ENCODE results near the gene ALAS1.
A peak's percentile ranks its signal among the peaks of the same experiment; 100 is the strongest.

The ALAS1 gene

DNA sequence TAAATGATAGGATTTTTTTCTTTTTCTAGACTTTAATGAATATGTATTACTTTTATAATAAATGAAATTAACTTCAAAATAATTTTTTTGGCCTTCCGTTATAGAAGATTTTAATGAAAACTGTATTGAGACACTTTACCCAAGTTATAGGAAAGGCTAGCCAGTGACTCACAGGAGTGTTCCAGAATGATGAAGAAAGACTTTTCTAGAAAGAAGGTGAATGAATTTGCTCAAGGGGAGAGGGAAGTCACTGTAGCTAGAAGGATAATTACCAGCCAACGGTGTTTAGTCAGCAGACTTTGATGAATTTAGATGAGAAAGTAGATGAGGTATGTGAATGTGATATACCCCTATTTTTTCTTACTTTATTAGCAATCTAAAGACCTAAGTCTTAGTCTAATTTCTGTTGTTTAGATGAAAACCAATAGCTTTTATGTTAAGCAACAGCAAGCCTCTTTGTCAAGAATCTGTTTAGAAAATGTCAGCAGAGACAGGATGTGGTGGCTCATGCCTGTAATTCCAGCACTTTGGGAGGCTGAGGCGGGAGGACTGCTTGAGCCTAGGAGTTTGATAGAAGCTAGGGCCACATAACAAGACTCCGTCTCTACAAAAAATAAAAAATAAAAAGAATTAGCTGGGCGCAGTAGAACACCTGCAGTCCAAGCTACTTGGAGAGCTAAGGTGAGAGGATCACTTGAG is 3.2 kb downstream of the ALAS1 start:
- DNase-seq, result no peak

DNA sequence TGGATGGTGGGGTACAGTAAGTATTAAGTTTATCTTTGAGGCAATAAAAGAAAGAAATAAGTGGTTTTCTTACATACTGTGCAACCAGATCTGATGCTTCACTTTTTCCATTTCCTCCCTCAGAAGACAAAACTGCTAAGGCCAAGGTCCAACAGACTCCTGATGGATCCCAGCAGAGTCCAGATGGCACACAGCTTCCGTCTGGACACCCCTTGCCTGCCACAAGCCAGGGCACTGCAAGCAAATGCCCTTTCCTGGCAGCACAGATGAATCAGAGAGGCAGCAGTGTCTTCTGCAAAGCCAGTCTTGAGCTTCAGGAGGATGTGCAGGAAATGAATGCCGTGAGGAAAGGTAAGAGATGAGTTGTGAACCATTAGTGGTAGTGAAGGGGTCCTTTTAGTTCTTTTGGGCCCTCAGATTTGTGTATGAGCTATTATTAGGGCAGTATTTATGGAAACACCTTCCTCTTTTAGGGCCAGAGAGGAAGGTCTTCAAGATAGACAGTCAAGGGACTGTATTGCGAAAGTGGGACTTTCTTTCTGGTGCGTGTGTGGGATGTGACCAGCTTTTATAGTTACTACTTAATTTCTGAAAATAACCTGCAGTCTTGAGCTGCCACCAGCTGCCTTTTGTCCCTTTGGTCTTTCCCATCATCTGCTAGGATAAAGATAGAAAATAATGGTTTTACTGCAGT is 4.6 kb downstream of the ALAS1 start:
- no peak for DNase-seq

DNA sequence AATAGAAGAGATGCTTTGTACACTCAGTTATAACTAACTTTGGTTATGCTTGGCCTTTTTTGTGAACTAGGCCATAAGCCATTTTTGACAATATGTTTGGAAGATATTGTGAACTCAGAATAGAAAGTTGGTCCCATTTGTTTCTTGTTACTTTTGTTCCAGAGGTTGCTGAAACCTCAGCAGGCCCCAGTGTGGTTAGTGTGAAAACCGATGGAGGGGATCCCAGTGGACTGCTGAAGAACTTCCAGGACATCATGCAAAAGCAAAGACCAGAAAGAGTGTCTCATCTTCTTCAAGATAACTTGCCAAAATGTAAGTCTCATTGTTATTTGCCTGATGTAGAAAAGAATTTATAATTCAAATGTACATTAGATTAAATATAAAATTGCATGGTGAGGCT is 5.7 kb downstream of the ALAS1 start:
- no peak for DNase-seq

DNA sequence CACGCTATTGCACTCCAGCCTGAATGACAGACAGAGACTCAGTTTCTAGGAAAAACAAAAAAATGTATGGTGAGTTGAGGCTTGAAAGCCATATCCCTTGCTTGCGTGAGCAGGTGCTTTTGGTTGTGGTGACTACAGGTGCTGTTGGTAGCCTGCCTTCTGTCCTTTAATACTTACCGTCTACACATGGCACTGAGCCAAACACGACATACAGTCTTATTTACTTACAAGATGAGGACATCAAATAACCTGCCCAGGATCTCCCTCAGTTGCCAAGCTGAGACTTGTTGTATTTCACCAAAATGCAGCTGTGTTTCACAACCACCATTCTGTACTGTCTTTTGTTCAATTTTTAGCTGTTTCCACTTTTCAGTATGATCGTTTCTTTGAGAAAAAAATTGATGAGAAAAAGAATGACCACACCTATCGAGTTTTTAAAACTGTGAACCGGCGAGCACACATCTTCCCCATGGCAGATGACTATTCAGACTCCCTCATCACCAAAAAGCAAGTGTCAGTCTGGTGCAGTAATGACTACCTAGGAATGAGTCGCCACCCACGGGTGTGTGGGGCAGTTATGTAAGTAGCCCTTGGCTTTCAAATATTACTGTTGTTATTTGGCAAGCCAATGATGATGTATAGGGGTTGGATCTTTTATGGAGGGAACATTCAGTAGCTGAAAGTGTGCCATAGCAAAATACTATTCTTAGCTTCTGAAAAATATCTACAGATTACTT is 6.5 kb downstream of the ALAS1 start:
- no peak for DNase-seq

DNA sequence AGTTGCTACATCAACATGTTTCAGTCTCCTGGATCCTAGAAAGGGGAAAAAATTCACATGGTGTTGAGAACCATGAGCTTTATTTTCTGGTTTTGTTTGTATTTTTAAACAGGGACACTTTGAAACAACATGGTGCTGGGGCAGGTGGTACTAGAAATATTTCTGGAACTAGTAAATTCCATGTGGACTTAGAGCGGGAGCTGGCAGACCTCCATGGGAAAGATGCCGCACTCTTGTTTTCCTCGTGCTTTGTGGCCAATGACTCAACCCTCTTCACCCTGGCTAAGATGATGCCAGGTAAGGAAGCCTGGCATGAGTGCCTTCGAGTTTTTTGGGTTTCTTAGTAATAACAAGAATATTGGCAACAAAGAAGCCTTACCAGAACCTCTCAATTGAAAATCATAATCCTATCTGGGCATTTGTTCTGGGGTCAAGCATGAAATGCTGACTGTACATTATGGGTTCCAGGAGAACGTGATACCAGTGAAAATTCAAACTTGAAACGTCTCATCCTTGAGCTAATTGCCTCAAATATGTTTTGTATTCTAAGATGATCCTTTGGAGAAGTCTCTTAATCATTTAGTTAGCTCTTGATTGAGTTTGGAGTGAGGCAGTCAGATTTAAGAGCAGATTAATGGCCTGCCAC is 7.9 kb downstream of the ALAS1 start:
- DNase-seq, result no peak

DNA sequence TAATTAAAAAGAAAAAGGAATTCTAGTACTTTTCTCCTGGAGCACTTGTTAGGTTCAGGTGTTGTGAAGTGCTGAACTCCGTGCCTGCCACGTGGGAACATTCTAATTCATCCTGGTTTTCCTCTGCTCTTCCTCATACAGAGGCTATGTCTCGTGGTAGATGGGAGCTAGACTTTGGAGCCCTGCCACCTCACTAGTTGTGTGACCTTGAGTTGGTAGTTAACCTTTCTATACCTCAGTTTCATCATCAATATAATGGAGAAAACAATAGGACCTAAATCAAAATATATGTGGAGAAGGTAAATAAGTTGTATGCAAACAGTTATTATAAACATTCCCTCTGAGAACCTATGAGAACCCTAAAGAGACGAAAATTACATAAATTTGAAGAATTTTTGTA is 10.6 kb downstream of the ALAS1 start:
- no peak for DNase-seq

DNA sequence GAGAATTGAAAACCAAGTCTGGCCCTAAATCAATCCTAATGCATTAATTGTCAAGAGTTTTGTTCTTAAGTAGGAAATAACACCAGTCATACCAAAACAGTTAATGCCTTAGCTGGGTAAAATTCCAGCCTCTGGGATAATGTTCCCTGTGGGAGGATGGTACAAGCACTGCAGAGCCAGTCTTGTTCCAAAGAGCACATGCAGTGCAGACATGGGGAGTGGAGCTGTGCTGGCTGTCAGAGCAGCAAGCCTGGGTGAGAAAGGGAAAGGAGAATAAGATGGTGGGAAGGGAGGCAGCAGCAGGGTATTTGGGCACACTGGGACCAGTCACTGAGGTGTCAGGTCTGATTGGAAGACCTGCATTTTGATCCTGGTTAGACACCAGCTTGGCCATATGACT is 12.1 kb downstream of the ALAS1 start:
- no peak for DNase-seq

DNA sequence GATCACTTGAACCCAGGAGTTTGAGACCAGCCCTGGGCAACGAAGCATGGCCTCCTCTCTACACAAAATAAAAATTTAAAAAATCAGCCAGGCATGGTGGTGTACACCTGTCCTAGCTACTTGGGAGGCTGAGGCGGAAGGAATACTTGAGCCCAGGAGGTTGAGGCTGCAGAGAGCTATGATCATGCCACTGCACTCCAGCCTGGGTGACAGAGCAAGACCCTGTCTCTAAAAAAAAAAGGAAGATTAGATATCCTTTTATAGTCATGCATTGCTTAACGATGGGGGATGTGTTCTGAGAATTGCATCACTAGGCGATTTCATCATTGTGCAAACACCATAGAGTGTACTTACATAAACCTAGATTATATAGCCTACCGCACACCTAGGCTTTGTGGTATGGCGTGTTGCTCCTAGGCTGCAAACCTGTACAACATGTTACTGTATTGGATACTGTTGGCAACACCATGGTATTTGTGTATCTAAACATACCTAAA is 12.6 kb downstream of the ALAS1 start:
- DNase-seq, result no peak

DNA sequence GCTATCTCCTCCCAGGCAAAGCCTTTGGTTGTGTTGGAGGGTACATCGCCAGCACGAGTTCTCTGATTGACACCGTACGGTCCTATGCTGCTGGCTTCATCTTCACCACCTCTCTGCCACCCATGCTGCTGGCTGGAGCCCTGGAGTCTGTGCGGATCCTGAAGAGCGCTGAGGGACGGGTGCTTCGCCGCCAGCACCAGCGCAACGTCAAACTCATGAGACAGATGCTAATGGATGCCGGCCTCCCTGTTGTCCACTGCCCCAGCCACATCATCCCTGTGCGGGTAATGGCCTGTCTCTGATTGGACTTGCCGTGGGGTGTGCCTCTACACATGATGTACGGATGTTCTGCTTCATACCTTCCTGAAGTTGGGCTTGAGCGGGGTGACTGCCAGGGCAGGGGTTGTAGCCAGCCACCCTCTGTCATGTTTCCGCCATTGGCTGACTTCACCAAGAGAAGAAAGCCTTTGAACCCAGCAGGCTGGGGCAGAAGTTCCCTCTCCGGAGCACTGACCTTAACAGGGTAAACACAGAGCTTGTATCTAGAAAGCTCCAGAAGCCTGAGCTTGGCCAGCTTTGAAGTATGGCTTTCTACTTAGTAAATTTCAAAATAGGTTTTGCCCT is 13.4 kb downstream of the ALAS1 start:
- DNase-seq, result no peak

DNA sequence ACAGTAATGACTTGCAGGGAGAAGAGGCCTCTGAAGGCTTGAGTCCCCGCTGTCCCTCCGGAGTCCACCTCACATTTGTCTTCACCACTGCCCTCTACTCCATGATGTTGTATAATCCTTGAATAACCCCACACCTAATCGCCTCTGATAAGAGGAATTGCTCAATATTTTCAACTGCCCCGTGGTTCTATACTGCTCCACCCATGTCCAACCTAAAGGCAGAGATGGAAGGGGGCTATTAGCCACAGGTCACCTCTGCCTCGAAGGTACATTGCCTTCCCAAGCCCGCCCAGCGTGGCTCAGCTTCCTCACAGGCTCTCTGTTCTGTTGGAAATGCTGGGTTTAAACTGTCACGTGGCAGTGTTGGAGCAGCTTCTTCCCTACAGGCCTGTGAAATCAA is 15.0 kb downstream of the ALAS1 start:
- no peak for DNase-seq

DNA sequence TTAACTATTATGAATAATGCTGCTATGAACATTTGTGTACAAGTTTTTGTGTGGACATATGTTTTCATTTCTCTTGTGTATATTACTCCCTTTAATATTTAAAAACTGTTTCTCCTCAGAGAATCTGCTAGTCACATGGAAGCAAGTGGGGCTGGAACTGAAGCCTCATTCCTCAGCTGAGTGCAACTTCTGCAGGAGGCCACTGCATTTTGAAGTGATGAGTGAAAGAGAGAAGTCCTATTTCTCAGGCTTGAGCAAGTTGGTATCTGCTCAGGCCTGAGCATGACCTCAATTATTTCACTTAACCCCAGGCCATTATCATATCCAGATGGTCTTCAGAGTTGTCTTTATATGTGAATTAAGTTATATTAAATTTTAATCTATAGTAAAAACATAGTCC is 15.9 kb downstream of the ALAS1 start:
- DNase-seq, result no peak

DNA sequence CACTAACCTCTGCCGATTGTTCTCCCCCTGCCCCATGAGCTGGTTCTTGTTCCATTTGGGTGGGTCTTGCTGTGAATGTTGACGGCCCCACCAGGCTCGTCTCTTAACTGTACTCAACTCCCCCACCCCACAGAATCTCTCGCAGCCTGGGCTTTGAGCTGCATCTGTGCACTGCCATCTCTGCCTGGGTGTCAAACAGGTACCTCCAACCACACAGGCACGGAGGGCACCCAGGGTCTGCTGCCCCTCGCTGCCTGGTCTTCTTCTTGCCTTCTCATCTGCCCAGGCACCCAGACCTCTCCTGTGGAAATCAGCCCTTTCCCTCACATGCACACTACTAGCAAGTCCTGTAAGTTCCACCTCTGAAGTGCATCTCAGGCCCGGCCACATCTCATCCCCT is 17.4 kb downstream of the ALAS1 start:
- DNase-seq, result no peak

DNA sequence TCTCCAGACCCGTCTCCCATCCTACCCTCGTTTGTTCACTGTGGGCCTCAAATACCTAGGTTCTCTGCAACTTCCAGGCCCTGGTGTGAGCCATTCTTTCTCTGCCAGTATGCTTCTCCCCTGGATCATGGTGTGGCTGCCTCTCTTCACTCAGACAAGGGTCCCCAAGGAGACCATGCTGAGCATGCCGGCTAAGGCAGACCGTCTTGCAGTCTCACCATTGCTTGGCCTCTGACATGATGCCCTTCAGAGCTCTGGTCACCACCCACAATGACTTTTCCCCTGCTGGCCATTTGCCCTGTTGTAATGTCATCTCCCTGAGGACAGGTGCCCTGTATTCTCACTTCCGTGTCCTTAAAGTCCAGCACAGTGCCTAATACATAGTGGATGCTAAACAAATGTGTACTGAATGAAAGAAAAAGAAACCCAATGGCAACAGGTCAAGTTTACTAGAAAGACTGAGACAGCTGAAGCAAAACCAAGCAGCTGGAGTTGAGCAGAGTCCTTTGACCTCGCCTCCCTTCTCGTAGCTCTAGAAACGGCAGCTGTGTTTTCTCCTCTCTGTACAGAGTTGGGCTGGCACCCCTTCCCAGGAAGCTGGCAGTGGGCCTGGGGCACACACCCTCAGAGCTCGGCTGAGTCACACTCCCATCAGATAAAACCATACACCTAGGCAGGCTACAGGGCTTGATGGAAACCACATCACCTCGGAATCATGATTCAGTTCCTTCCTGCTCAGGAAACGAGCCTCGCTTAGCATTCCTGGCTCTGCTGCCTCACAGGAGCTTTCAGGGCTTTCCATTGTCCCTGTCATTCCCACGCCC is 18.8 kb downstream of the ALAS1 start:
- DNase-seq, result peak; percentile 31

DNA sequence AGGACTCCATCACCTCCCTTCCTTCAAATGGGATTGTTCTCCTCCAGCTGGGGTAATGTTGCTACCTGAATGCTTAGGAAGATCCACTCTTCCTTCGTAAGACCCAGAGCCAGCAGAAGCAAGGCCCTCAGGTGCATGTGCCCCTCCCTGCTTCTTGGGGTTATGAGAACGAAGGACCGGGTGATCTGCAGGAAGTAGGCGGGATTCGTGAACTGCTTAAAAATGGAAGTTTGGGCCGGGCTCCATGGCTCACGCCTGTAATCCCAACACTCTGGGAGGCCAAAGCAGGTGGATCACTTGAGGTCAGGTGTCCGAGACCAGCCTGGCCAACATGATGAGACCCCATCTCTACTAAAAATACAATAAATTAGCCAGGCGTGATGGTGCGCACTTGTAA is 19.4 kb downstream of the ALAS1 start:
- no peak for DNase-seq

DNA sequence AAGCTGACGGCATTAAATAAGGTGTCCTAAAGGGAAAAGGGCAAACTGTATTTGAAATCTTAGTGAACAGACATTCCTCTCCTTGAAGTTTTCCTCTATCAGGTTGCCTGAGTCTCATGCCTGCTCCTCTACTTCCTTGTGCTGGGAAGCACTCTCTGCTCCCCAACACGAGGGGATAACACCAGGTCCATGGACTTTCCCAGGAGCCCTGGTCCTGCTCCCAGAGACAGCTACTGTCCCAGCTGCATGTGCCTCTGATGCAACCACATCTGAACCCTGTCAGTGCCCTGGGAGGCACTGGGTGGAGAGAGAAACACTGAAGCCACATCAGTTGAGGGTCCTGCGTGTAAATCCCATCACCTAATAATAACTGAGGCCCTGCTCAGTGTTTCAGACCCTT is 20.1 kb downstream of the ALAS1 start:
- no peak for DNase-seq

DNA sequence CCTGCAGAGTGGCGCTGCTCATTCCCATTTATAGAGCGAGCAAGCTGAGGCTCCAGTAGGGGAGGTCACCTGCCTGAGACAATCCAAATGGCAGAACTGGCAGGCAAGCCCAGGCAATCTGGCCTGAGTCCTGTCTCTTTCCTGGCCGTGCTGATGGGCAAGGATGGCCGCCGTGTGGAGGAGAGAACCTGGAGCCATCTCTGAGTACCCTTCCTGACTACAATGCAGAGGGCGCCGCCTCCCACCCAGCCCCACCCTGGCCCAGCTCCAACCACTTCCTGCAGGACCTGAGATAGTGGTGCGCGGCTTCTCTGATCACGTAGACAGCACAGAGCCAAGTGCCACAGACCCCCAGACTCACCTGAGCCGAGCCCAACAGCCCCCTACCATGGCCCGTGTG is 20.5 kb downstream of the ALAS1 start:
- no peak for DNase-seq

DNA sequence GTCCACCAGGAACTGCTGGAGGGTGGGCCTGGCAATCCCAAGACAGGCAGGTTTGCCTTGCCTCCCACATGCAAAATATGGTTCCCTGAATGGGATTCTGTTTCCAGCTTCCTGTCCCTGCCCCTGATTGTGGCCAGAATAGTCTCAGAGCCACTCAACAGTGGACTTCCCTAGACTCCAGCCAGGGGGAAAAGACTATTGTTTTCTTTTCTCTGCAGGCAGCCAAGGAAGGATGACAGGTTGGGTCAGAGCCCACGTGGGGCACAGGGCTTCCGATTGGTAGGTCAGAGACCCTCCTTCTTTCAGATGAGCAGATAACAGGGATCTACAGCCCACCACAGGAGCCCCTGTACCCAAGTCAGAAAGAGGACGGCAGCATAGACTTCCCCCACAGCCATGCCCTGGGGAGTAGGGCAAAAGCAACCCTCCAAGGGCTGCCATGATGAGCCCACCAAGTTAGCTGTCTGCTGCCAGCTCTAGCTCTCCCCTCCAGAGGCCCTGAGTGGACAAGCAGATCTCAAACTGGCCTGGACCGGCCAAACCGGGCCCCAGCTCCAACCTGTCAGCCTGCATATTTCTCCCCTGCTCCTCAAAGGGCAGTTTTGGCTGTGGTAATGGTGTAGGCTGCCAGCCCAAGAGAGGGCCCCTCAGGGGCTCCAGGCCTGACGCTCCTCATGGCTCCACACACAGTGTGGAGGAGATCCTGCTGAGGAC is 21.1 kb downstream of the ALAS1 start:
- DNase-seq, result no peak

DNA sequence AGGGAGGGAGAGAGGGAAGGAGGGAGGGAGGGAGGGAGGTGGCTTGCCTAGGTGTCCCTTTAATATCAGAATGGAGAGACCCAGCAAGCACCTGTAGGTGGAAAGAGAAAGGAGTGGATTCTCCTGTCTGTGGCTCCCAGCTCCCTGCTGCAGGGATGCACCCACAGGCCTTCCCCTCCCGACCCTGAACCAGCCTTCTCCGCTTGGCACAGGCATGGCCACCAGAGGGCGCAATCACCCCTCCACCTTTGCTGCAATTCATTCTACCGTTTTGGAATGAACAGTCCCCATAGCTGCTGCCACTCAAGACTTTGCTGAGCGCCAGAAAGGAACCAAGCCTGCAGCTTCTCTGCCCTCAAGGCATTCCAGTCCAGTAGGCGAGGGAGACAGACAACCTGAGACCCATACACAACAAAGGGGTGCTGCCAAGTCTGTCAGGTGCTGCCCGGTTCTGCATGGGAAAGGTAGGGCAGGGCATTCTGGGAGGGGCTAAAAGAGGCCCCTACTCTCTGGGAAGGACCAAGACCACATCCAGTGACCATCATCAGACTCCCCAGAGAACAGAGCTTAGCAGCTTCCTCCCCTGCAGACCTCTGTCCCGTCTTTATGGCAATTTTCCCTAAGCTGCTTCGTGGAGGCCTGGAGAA is 22.5 kb downstream of the ALAS1 start:
- DNase-seq, result peak; percentile 67

DNA sequence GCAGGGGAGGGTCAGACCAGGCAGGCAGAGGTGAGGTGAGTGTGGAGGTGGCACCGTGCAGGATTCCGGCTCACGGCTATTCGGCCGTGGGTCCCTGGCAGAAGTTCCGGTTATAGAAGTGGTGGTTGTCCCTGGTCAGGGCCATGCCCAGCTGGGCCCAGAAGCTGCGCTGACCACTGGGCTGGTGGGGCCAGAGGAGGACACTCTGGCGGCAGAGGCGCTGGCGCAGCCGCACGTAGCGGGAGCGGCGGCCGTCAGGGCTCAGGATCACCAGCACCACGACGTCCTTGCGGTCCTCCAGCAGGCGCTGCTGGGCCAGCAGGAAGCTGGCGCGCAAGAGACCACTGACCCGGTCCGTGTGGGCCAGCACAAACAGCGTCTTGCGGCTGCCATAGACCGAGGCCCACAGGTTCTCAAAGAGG is 23.2 kb downstream of the ALAS1 start:
- no peak for DNase-seq

DNA sequence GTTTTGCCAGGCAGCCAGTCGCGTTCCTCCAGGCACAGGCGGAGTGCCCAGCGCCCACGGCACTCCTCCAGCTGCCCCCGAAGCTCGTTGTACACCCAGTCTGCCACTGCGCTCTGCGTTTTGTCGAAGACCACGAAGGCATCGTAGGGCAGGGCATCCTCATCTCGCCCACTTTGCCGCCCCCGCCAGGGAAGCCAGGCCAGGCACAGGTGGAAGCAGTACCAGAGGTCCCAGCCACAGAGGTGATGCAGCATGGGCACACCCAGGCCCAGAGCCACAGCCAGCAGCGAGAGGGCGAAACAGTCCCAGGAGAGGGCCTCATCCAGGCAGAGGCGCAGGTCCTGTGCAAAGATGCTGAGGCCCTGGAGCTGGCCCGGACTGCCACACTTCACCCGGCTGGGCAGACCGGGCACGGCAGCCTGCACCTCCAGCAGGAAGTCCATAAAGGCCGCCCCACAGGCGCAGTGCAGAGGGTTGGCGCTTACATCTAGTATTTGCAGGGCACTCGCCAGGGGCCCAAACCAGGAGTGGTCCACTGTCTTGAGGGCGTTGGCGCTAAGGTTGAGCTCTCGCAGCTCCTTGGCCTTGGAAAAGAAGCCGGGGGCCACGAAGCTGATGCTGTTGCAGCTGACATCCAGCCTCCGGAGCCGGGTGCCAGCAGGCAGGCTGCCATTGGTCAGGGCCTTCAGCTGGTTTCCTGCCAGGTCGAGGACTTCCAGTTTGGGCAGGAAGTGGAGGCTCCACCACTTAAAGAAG is 23.8 kb downstream of the ALAS1 start:
- no peak for DNase-seq
